HEK293 (cell line): ENCODE data around the gene HIF1AN.

Experiments
- ZNF121 ChIP-seq: fragments of 450-650 bp; formaldehyde crosslinking; IDR thresholded peaks from 2 replicates; pipeline ENCODE4 v1.5.1; 2016; ENCODE audit warnings: missing biosample characterization, missing genetic modification characterization
- TF ChIP-seq, protein P1 (sequence below): fragments of 450-650 bp; formaldehyde crosslinking; IDR thresholded peaks from 2 replicates; pipeline ENCODE4 v1.5.1; 2017; ENCODE audit warnings: missing biosample characterization, mild to moderate bottlenecking, missing genetic modification characterization, moderate library complexity
- TF ChIP-seq, protein P2 (sequence below): fragments of 450-650 bp; formaldehyde crosslinking; IDR thresholded peaks from 2 replicates; pipeline ENCODE4 v1.5.1; 2016; ENCODE audit warnings: missing biosample characterization, missing genetic modification characterization

DNA sequence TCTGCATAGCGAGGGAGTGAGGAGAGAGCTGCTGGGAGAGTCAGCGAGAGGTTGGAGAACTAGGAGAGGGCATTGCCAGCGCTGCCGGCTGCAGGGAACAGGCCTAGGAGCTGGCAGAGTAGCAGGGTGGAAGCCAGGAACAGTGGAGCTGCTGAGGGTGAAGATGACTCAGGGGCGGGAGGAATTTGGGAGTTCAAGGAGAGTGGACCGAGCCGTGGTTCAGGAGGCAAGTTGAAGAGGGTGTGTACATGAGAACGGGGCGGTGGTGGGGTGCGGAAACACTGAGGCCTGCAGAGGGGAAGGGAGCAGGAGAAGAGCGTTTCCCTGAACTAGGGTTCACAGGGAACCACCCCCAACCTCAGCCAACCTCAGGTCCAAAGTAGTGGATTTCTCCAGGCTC is 31.5 kb downstream of the HIF1AN start:
- TF ChIP-seq, protein P1, sequence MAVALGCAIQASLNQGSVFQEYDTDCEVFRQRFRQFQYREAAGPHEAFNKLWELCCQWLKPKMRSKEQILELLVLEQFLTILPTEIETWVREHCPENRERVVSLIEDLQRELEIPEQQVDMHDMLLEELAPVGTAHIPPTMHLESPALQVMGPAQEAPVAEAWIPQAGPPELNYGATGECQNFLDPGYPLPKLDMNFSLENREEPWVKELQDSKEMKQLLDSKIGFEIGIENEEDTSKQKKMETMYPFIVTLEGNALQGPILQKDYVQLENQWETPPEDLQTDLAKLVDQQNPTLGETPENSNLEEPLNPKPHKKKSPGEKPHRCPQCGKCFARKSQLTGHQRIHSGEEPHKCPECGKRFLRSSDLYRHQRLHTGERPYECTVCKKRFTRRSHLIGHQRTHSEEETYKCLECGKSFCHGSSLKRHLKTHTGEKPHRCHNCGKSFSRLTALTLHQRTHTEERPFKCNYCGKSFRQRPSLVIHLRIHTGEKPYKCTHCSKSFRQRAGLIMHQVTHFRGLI (tag by site-specific recombination): no peak
- TF ChIP-seq ZNF121 (tag by site-specific recombination): no peak
- TF ChIP-seq, protein P2, sequence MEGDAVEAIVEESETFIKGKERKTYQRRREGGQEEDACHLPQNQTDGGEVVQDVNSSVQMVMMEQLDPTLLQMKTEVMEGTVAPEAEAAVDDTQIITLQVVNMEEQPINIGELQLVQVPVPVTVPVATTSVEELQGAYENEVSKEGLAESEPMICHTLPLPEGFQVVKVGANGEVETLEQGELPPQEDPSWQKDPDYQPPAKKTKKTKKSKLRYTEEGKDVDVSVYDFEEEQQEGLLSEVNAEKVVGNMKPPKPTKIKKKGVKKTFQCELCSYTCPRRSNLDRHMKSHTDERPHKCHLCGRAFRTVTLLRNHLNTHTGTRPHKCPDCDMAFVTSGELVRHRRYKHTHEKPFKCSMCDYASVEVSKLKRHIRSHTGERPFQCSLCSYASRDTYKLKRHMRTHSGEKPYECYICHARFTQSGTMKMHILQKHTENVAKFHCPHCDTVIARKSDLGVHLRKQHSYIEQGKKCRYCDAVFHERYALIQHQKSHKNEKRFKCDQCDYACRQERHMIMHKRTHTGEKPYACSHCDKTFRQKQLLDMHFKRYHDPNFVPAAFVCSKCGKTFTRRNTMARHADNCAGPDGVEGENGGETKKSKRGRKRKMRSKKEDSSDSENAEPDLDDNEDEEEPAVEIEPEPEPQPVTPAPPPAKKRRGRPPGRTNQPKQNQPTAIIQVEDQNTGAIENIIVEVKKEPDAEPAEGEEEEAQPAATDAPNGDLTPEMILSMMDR (tag by site-specific recombination): no peak
